Right cardiac atrium (tissue), 5 donors: Measurements from ENCODE around the gene AQP4. TPM values are rescaled to one million over a fixed set of nuclear protein-coding genes. Genes with fewer than 3 reads are reported as not detected.
A peak's percentile ranks its signal among the peaks of the same experiment; 100 is the strongest.

Source experiments
- ATAC-seq, 2 donors: fragments of 200-7000 bp; cut with Tn5 transposase; one replicate each; pipeline versions ENCODE4 v1.8.0 to v1.9.1; 2020; ENCODE audit warnings: moderate library complexity in 2 of 2, mild to moderate bottlenecking in 1 of 2
- DNase-seq, 3 donors: peaks; one replicate each; pipeline ENCODE4 v3.0.0-alpha.2; 2020
- H3K27ac ChIP-seq: one replicate; pipeline ENCODE4 v1.5.1; 2013; ENCODE audit warnings: mild to moderate bottlenecking, low read length, control low read depth, moderate library complexity
- H3K27me3 ChIP-seq: one replicate; pipeline ENCODE4 v1.6.1; 2013; ENCODE audit not compliant: control insufficient read depth, insufficient read depth
- H3K4me1 ChIP-seq: one replicate; pipeline ENCODE4 v1.6.1; 2013; ENCODE audit warnings: low read length; ENCODE audit not compliant: control insufficient read depth, insufficient read depth
- H3K4me3 ChIP-seq: one replicate; pipeline ENCODE4 v1.5.1; 2013; ENCODE audit warnings: low read length, control low read depth
- H3K9me3 ChIP-seq: one replicate; pipeline ENCODE4 v1.6.1; 2013; ENCODE audit warnings: low read length; ENCODE audit not compliant: control insufficient read depth
- WGBS: extraction: QIAGEN DNeasy Blood & Tissue Kit; methylation state at CpG from one replicate; pipeline ENCODE4 v1.1.7; 2013; 5-methylcytosine and 5-hydroxymethylcytosine counted together
- intact Hi-C, 4 donors: fragments of 100-400 bp; cut with DNase I; formaldehyde crosslinking; loops; one replicate each; pipeline versions ENCODE4 v1.11.0 to v1.14.0; 2022 to 2023
- polyA plus RNA-seq: library from polyadenylated mRNA; stranded (reverse); fragments of 200-250 nt; gene quantifications from one replicate; pipeline ENCODE4 v1.2.3, GENCODE V29; 2013
- total RNA-seq, 4 donors: library from RNA; stranded (reverse); fragmentation: NEBNext Ultra II Directional; extraction: Animal tissue kit (Norgen Biotek cat#: 25700); gene quantifications; one replicate each; pipeline ENCODE4 v1.2.1, GENCODE V29; 2021
- donor health status: healthy with polysubstance abuse.
- donor health status: DM: no; HTN: yes; CAD: no.
- donor health status: DM: no; HTN: no; CAD: no.
- donor health status: DM: no; HTN: yes; CAD: no; lungs with severe emphysema.
- donor health status: DM: yes; HTN: yes; CAD: no.

AQP4 gene
- total and polyA plus RNA-seq, 5 donors = 5.1 to 23.6 (median 12.4) TPM

GRCh38 chr18:26874283-26874682, 8.8 kb upstream of the AQP4 start:
- Histone ChIP-seq H3K27me3 (no peaks in the 10 kb centered on the region), H3K9me3 (no peaks in the 10 kb centered on the region), H3K4me3 (no peak overlapping the region), H3K4me1 (no peaks in the 10 kb centered on the region), H3K27ac (no peak overlapping the region)
- intact Hi-C loops = no loop called here
- ATAC-seq (no peak), DNase-seq (no peak)

GRCh38 chr18:26869640-26870039, 4.1 kb upstream of the AQP4 start:
- ATAC-seq (no peak), DNase-seq (no peak)
- Histone ChIP-seq H3K4me3 (no peak overlapping the region), H3K4me1 (no peaks in the 10 kb centered on the region), H3K9me3 (no peaks in the 10 kb centered on the region), H3K27ac (no peak overlapping the region), H3K27me3 (no peaks in the 10 kb centered on the region)
- intact Hi-C loops = no loop called here
- WGBS = 88% methylated on average over 1 of the region's 1 CpG

- Histone ChIP-seq H3K4me3 (no peak overlapping the region), H3K9me3 (no peaks in the 10 kb centered on the region), H3K4me1 (no peaks in the 10 kb centered on the region), H3K27me3 (no peaks in the 10 kb centered on the region), H3K27ac (no peak overlapping the region)
- ATAC-seq (no peak), DNase-seq (no peak)
- 35% methylated on average over 6 of the region's 6 CpGs for WGBS
- intact Hi-C loops = no loop called here
These were observed 3.6 kb upstream of the AQP4 start for GRCh38 chr18:26868968-26869586.

- ATAC-seq = no peak
- no peak for DNase-seq
- Histone ChIP-seq H3K4me3 (no peak overlapping the region), H3K9me3 (no peaks in the 10 kb centered on the region), H3K27ac (no peak overlapping the region), H3K4me1 (no peaks in the 10 kb centered on the region), H3K27me3 (no peaks in the 10 kb centered on the region)
- intact Hi-C loops = no loop called here
- WGBS = 70% methylated on average over 4 of the region's 4 CpGs
These were observed 2.0 kb upstream of the AQP4 start for GRCh38 chr18:26867471-26867870.

- Histone ChIP-seq H3K4me3 (no peak overlapping the region), H3K27me3 (no peaks in the 10 kb centered on the region), H3K27ac (no peak overlapping the region), H3K4me1 (no peaks in the 10 kb centered on the region), H3K9me3 (no peaks in the 10 kb centered on the region)
- no peak for DNase-seq
- intact Hi-C loops = no loop called here
- no peak for ATAC-seq
- WGBS = 72% methylated on average over 7 of the region's 7 CpGs
These were observed 849 bp downstream of the AQP4 start for GRCh38 chr18:26864658-26865057.

- 45% methylated on average over 9 of the region's 9 CpGs for WGBS
- ATAC-seq (no peak), DNase-seq (no peak)
- intact Hi-C loops = no loop called here
- Histone ChIP-seq H3K4me1 (no peaks in the 10 kb centered on the region), H3K27me3 (no peaks in the 10 kb centered on the region), H3K4me3 (no peak overlapping the region), H3K9me3 (no peaks in the 10 kb centered on the region), H3K27ac (peak overlapping the region; percentile 73)
These were observed 1.5 kb downstream of the AQP4 start for GRCh38 chr18:26863921-26864497.

- Histone ChIP-seq H3K4me3 (peak overlapping the region; percentile 42), H3K27ac (peak overlapping the region; percentile 73)
- WGBS = 4% methylated on average over 40 of the region's 40 CpGs
These were observed 2.2 kb downstream of the AQP4 start for GRCh38 chr18:26863122-26863879.

GRCh38 chr18:26862084-26862483, 3.4 kb downstream of the AQP4 start:
- Histone ChIP-seq H3K9me3 (no peaks in the 10 kb centered on the region), H3K27me3 (no peaks in the 10 kb centered on the region), H3K27ac (no peak overlapping the region), H3K4me1 (no peaks in the 10 kb centered on the region), H3K4me3 (no peak overlapping the region)
- DNase-seq (no peak), ATAC-seq (no peak)
- intact Hi-C loops = no loop called here
- 90% methylated on average over 5 of the region's 5 CpGs for WGBS

More at GRCh38 chr18:26863122-26863879, 2.2 kb downstream of the AQP4 start:
- H3K27me3 ChIP-seq = no peaks in the 10 kb centered on the region
- no peaks in the 10 kb centered on the region for H3K9me3 ChIP-seq
- ATAC-seq (peak; percentile 96), DNase-seq (peak; percentile 80 to 91 (median 90))
- H3K4me1 ChIP-seq = no peaks in the 10 kb centered on the region
- intact Hi-C loops = no loop called here

GRCh38 chr18:26854292-26854881, 11.1 kb downstream of the AQP4 start:
- intact Hi-C loops = no loop called here
- no peak for ATAC-seq
- Histone ChIP-seq H3K4me3 (no peak overlapping the region), H3K27ac (no peak overlapping the region), H3K9me3 (no peaks in the 10 kb centered on the region), H3K27me3 (no peaks in the 10 kb centered on the region), H3K4me1 (no peaks in the 10 kb centered on the region)
- WGBS = 56% methylated on average over 10 of the region's 10 CpGs
- DNase-seq = no peak

GRCh38 chr18:26853401-26853800, 12.1 kb downstream of the AQP4 start:
- Histone ChIP-seq H3K9me3 (no peaks in the 10 kb centered on the region), H3K4me3 (no peak overlapping the region), H3K27ac (no peak overlapping the region), H3K27me3 (no peaks in the 10 kb centered on the region), H3K4me1 (no peaks in the 10 kb centered on the region)
- intact Hi-C loops = no loop called here
- 92% methylated on average over 2 of the region's 2 CpGs for WGBS
- no peak for DNase-seq
- no peak for ATAC-seq

GRCh38 chr18:26843760-26844159, 21.7 kb downstream of the AQP4 start:
- H3K4me3 ChIP-seq = no peak overlapping the region
- H3K27me3 ChIP-seq = no peaks in the 10 kb centered on the region
- H3K4me1 ChIP-seq = no peaks in the 10 kb centered on the region
- no peak overlapping the region for H3K27ac ChIP-seq
- intact Hi-C loops = no loop called here
- no peaks in the 10 kb centered on the region for H3K9me3 ChIP-seq
- ATAC-seq = no peak
- no peak for DNase-seq
- 90% methylated on average over 1 of the region's 1 CpG for WGBS
